ENCODE measurements around the gene SOWAHB.

DNA sequence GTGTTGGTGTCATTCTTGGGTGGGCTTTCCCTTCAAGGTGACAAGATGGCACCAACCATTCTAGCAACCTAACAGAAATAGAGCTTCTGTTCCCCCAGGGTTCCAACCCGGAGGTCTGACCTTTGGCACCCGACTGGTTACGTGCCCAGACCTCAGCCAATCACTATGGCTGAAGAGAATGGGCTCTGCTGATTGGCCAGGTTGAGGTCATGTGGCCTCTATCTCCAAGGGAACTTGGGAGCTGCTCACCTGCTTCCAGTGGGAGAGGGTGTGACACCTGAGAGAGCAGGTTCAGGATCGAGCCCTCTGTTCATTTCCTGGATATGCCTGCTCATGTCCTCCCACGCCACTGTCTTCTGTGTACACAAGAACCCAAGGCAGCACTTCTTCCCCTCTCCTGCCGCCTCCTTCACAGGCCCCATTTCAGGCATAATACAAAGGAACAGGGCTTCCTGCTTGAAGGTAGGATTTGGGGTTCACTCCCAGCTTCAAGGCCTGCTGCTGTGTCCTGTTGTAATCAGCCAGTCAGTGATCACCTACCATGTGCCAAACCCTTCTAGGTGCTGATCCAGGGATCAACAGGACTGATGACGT, 11.0 kb downstream of the SOWAHB start:
- TF ChIP-seq, protein P1, sequence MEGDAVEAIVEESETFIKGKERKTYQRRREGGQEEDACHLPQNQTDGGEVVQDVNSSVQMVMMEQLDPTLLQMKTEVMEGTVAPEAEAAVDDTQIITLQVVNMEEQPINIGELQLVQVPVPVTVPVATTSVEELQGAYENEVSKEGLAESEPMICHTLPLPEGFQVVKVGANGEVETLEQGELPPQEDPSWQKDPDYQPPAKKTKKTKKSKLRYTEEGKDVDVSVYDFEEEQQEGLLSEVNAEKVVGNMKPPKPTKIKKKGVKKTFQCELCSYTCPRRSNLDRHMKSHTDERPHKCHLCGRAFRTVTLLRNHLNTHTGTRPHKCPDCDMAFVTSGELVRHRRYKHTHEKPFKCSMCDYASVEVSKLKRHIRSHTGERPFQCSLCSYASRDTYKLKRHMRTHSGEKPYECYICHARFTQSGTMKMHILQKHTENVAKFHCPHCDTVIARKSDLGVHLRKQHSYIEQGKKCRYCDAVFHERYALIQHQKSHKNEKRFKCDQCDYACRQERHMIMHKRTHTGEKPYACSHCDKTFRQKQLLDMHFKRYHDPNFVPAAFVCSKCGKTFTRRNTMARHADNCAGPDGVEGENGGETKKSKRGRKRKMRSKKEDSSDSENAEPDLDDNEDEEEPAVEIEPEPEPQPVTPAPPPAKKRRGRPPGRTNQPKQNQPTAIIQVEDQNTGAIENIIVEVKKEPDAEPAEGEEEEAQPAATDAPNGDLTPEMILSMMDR (IDR thresholded peaks at IDR 0.05), result no peak
- no peak for TF ChIP-seq POLR2A (IDR thresholded peaks at IDR 0.05)

All from lower leg skin (tissue), 3 donors.